ENCODE results near the gene UTRN.

The UTRN gene
- total RNA-seq: 67.9 to 1,597 (median 487) reads per million in 9 experiments

GRCh38 chr6:144284783-144285547 lies at the start of gene UTRN:
UTRN (plus strand) TSS chr6:144285335; CDS start chr6:144291829, 6,494 bp downstream.
- Mint-ChIP-seq H3K9me3 (no peaks in the 10 kb centered on the region), H3K36me3 (ENCODE audit: insufficient read depth) (peaks cover 3% of the 10 kb centered on the region), H3K27ac (peak within 1 kb of the TSS; percentile 90 to 93), H3K4me3 (peak within 1 kb of the TSS; percentile 99), H3K27me3 (no peaks in the 10 kb centered on the region), H3K4me1 (ENCODE audit: low read depth in 2 of 2) (peaks cover 18 to 27% of the 10 kb centered on the region in 2 donors)
- ATAC-seq (replicated peaks) (peak; percentile 63), DNase-seq (peak; percentile 15 to 33 (median 22))

GRCh38 chr6:144244688-144245087 lies 40.4 kb upstream of the UTRN start:
- H3K4me3 Mint-ChIP-seq: no peak overlapping the region
- H3K36me3 Mint-ChIP-seq (ENCODE audit: insufficient read depth): no peaks in the 10 kb centered on the region
- peaks cover 7 to 18% of the 10 kb centered on the region in 2 donors for H3K4me1 Mint-ChIP-seq (ENCODE audit: low read depth in 2 of 2)
- DNase-seq (no peak), ATAC-seq (replicated peaks) (no peak)
- H3K9me3 Mint-ChIP-seq: no peaks in the 10 kb centered on the region
- H3K27me3 Mint-ChIP-seq: peaks cover 6 to 33% of the 10 kb centered on the region in 2 donors
- H3K27ac Mint-ChIP-seq: no peak overlapping the region

GRCh38 chr6:144246988-144247387 lies 38.1 kb upstream of the UTRN start:
- Mint-ChIP-seq H3K27me3 (peaks cover 6 to 48% of the 10 kb centered on the region in 2 donors), H3K4me3 (no peak overlapping the region), H3K9me3 (no peaks in the 10 kb centered on the region), H3K27ac (no peak overlapping the region), H3K36me3 (ENCODE audit: insufficient read depth) (no peaks in the 10 kb centered on the region), H3K4me1 (ENCODE audit: low read depth in 2 of 2) (peaks cover 7 to 14% of the 10 kb centered on the region in 2 donors)
- DNase-seq (no peak), ATAC-seq (replicated peaks) (no peak)

GRCh38 chr6:144248003-144248402 lies 37.1 kb upstream of the UTRN start:
- ATAC-seq (replicated peaks): peak; percentile 50
- H3K27ac Mint-ChIP-seq: no peak overlapping the region
- no peaks in the 10 kb centered on the region for H3K36me3 Mint-ChIP-seq (ENCODE audit: insufficient read depth)
- peak overlapping the region; percentile 25 to 44 for H3K4me3 Mint-ChIP-seq
- H3K4me1 Mint-ChIP-seq (ENCODE audit: low read depth in 2 of 2): peaks cover 7 to 14% of the 10 kb centered on the region in 2 donors
- H3K9me3 Mint-ChIP-seq: no peaks in the 10 kb centered on the region
- DNase-seq: no peak
- peaks cover 6 to 48% of the 10 kb centered on the region in 2 donors for H3K27me3 Mint-ChIP-seq

GRCh38 chr6:144248476-144249301 lies 36.4 kb upstream of the UTRN start:
- no peaks in the 10 kb centered on the region for H3K9me3 Mint-ChIP-seq
- no peak for DNase-seq
- no peak overlapping the region for H3K27ac Mint-ChIP-seq

GRCh38 chr6:144250276-144250675 lies 34.9 kb upstream of the UTRN start:
- no peak for DNase-seq
- H3K27ac Mint-ChIP-seq: no peak overlapping the region
- ATAC-seq (replicated peaks): no peak
- H3K27me3 Mint-ChIP-seq: peaks cover 6 to 48% of the 10 kb centered on the region in 2 donors
- H3K4me1 Mint-ChIP-seq (ENCODE audit: low read depth in 2 of 2): peaks cover 7 to 14% of the 10 kb centered on the region in 2 donors
- no peaks in the 10 kb centered on the region for H3K9me3 Mint-ChIP-seq
- no peaks in the 10 kb centered on the region for H3K36me3 Mint-ChIP-seq (ENCODE audit: insufficient read depth)
- no peak overlapping the region for H3K4me3 Mint-ChIP-seq

More at GRCh38 chr6:144248476-144249301, 36.4 kb upstream of the UTRN start:
- peak overlapping the region; percentile 25 to 44 for H3K4me3 Mint-ChIP-seq
- H3K4me1 Mint-ChIP-seq (ENCODE audit: low read depth in 2 of 2): peaks cover 7 to 14% of the 10 kb centered on the region in 2 donors
- H3K36me3 Mint-ChIP-seq (ENCODE audit: insufficient read depth): no peaks in the 10 kb centered on the region
- H3K27me3 Mint-ChIP-seq: peaks cover 6 to 48% of the 10 kb centered on the region in 2 donors
- no peak for ATAC-seq (replicated peaks)

DNA sequence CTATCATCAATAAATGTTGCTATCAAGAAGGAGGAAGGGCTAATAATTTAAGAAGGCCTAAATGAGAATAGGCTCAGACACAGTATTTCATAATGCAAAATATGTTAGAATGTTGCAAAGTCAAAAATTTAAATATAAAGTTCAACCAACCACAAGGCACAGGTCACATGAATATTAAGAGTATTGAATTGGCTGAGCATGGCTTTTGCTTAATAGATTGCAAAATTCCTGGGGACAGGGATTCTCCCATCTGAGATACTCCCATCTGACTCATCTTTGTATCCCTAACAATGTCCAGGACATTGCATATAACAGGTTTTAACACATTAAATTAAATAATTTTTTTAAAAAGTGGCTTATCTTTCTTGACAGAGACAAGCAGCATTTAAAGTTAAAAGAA lies 32.9 kb upstream of the UTRN start:
- ATAC-seq (replicated peaks) (no peak), DNase-seq (no peak)
- peaks cover 7 to 10% of the 10 kb centered on the region in 2 donors for H3K4me1 Mint-ChIP-seq (ENCODE audit: low read depth in 2 of 2)
- peaks cover 0 to 34% of the 10 kb centered on the region in 2 donors for H3K27me3 Mint-ChIP-seq
- H3K36me3 Mint-ChIP-seq (ENCODE audit: insufficient read depth): no peaks in the 10 kb centered on the region
- H3K9me3 Mint-ChIP-seq: no peaks in the 10 kb centered on the region
- no peak overlapping the region for H3K4me3 Mint-ChIP-seq
- H3K27ac Mint-ChIP-seq: no peak overlapping the region

DNA sequence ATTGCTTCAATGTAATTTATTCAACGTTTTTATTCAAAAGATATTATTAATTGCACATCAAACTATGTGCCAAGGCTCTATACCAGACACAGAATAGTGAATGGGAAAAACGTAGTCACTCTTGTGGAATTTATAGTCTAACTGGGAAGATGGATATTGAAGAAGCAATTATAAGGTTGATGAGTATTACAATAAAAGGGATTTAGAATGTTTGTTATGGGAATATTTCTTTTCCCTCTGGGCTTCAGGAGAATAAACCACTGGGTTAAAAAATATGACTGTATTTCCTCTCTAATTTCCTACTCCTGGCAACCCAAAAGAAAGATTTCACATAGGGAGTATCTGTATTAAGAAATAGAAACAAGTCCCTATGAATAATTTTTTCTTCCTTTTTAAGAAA lies 25.1 kb upstream of the UTRN start:
- peaks cover 0 to 9% of the 10 kb centered on the region in 2 donors for H3K27me3 Mint-ChIP-seq
- H3K9me3 Mint-ChIP-seq: no peaks in the 10 kb centered on the region
- DNase-seq (no peak), ATAC-seq (replicated peaks) (no peak)
- H3K36me3 Mint-ChIP-seq (ENCODE audit: insufficient read depth): peaks cover 3% of the 10 kb centered on the region
- H3K4me3 Mint-ChIP-seq: no peak overlapping the region
- H3K4me1 Mint-ChIP-seq (ENCODE audit: low read depth in 2 of 2): peaks cover 0 to 2% of the 10 kb centered on the region in 2 donors
- H3K27ac Mint-ChIP-seq: no peak overlapping the region

GRCh38 chr6:144262470-144263369 lies 22.4 kb upstream of the UTRN start:
- H3K27me3 Mint-ChIP-seq: peaks cover 0 to under 1% of the 10 kb centered on the region in 2 donors
- peaks cover 0 to 2% of the 10 kb centered on the region in 2 donors for H3K4me1 Mint-ChIP-seq (ENCODE audit: low read depth in 2 of 2)
- peak overlapping the region in 1 of 2 donors; percentile 41 for H3K27ac Mint-ChIP-seq
- ATAC-seq (replicated peaks) (peak; percentile 36), DNase-seq (peak in 2 of 3 experiments; percentile 2 to 9)
- H3K4me3 Mint-ChIP-seq: no peak overlapping the region
- peaks cover 3% of the 10 kb centered on the region for H3K36me3 Mint-ChIP-seq (ENCODE audit: insufficient read depth)
- no peaks in the 10 kb centered on the region for H3K9me3 Mint-ChIP-seq

GRCh38 chr6:144263786-144264185 lies 21.3 kb upstream of the UTRN start:
- DNase-seq (no peak), ATAC-seq (replicated peaks) (no peak)
- Mint-ChIP-seq H3K4me1 (ENCODE audit: low read depth in 2 of 2) (peaks cover 0 to 2% of the 10 kb centered on the region in 2 donors), H3K27me3 (no peaks in the 10 kb centered on the region), H3K36me3 (ENCODE audit: insufficient read depth) (peaks cover 3% of the 10 kb centered on the region), H3K9me3 (no peaks in the 10 kb centered on the region), H3K4me3 (no peak overlapping the region), H3K27ac (peak overlapping the region in 1 of 2 donors; percentile 26)

DNA sequence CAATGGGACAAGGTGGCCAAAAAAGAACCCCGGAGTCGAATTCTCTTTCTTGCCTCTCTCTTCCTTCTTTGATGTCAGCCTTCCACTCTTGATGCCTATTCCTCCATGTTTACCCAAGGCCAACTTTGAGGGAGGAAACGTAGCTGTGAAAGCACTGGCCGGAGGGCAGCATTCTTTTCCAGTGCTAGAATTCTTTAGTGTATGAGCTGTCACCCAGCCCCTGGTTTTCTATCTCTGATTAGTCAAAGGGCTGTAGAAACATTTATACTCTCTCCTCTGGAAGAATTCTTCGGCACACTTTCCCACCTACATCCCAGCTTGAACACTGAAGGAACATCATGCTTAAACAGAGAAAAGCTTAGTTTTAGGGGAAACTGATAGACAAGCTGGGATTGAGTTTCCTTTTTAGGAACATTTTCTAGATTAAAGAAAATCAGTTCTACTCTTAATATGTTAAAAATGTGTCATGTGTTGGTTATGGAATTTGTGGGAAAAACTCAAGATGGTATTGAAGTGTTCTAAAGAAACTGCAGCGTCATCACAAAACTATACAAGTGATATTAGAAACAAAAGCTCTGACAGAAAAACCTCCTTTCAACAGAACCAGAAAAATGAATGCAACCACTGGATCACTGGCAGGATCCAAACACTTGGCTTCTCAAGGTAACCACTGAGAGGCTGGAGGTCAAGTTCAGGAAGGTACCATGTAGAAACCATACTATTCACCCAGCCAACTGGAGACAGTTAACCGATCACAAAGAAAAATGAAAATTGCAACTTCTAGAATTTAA lies 20.7 kb upstream of the UTRN start:
- peaks cover 0 to 2% of the 10 kb centered on the region in 2 donors for H3K4me1 Mint-ChIP-seq (ENCODE audit: low read depth in 2 of 2)
- peak overlapping the region in 1 of 2 donors; percentile 26 for H3K27ac Mint-ChIP-seq
- DNase-seq: no peak
- no peaks in the 10 kb centered on the region for H3K27me3 Mint-ChIP-seq
- no peak overlapping the region for H3K4me3 Mint-ChIP-seq
- no peak for ATAC-seq (replicated peaks)
- H3K9me3 Mint-ChIP-seq: no peaks in the 10 kb centered on the region
- H3K36me3 Mint-ChIP-seq (ENCODE audit: insufficient read depth): peaks cover 3% of the 10 kb centered on the region

- Mint-ChIP-seq H3K9me3 (no peaks in the 10 kb centered on the region), H3K36me3 (ENCODE audit: insufficient read depth) (peaks cover 3% of the 10 kb centered on the region), H3K4me3 (no peak overlapping the region), H3K27me3 (no peaks in the 10 kb centered on the region), H3K27ac (no peak overlapping the region), H3K4me1 (ENCODE audit: low read depth in 2 of 2) (peaks cover 0 to 2% of the 10 kb centered on the region in 2 donors)
- ATAC-seq (replicated peaks) (no peak), DNase-seq (no peak)
Measured at GRCh38 chr6:144265061-144265357, 20.1 kb upstream of the UTRN start.

Measured in effector memory CD8-positive, alpha-beta T cell (primary cell).